Sigmoid colon (tissue), 4 donors: ENCODE measurements around the gene CASP7.

ENCODE experiments used
- EP300 ChIP-seq, 4 donors: sonication (generic); formaldehyde crosslinking; IDR thresholded peaks; one replicate each; pipeline ENCODE4 v1.6.1; 2017; ENCODE audit warnings: antibody characterized with exemption in 4 of 4
- TF ChIP-seq, protein P1 (sequence below), 4 experiments: fragments of 450-650 bp in 3 of 4; fragments of 200-600 bp in 1 of 4; IDR thresholded peaks; one replicate each; pipeline ENCODE4 v1.5.1; 2016 to 2019; ENCODE audit warnings: antibody characterized with exemption in 4 of 4, mild to moderate bottlenecking in 3 of 4, moderate library complexity in 2 of 4

DNA sequence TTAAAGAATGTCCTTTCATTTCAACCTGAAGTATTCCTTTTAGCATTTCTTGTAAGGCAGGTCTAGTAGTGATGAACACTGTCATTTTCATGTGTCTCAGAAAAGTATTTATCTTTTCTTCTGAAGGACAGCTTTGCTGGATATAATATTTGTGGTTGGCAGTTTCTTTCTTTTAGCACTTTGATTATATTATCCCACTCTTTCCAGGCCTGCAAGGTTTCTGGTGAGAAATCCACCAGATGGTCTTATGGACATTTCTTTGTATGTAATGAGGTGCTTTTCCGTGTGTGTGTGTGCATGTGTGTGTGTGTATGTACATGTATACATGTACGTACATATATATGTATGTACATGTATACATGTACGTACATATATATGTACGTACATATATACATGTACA lies 7.3 kb downstream of the CASP7 start:
- TF ChIP-seq, protein P1, sequence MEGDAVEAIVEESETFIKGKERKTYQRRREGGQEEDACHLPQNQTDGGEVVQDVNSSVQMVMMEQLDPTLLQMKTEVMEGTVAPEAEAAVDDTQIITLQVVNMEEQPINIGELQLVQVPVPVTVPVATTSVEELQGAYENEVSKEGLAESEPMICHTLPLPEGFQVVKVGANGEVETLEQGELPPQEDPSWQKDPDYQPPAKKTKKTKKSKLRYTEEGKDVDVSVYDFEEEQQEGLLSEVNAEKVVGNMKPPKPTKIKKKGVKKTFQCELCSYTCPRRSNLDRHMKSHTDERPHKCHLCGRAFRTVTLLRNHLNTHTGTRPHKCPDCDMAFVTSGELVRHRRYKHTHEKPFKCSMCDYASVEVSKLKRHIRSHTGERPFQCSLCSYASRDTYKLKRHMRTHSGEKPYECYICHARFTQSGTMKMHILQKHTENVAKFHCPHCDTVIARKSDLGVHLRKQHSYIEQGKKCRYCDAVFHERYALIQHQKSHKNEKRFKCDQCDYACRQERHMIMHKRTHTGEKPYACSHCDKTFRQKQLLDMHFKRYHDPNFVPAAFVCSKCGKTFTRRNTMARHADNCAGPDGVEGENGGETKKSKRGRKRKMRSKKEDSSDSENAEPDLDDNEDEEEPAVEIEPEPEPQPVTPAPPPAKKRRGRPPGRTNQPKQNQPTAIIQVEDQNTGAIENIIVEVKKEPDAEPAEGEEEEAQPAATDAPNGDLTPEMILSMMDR (IDR thresholded peaks at IDR 0.05), result no peak
- no peak for TF ChIP-seq EP300 (IDR thresholded peaks at IDR 0.05)
